ENCODE measurements around the gene ZNF384.

DNA sequence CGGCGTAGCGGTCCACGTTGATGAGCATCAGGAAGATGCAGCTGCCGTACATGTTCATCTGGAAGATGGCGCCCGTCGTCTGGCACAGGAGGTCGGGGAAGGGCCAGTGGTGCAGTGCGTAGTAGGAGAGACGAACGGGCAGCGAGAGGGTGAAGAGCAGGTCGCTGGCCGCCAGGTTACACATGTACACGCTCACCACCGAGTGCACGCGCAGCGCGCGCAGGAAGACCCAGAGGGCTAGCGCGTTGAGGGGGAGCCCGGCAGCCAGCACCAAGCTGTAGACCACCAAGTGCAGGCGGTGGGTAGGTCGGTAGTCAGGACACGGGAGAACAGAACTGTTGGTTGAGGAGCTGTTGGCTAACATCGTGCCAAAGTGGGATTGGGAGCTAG lies 68.3 kb downstream of the ZNF384 start:
- TF ChIP-seq, protein P1, sequence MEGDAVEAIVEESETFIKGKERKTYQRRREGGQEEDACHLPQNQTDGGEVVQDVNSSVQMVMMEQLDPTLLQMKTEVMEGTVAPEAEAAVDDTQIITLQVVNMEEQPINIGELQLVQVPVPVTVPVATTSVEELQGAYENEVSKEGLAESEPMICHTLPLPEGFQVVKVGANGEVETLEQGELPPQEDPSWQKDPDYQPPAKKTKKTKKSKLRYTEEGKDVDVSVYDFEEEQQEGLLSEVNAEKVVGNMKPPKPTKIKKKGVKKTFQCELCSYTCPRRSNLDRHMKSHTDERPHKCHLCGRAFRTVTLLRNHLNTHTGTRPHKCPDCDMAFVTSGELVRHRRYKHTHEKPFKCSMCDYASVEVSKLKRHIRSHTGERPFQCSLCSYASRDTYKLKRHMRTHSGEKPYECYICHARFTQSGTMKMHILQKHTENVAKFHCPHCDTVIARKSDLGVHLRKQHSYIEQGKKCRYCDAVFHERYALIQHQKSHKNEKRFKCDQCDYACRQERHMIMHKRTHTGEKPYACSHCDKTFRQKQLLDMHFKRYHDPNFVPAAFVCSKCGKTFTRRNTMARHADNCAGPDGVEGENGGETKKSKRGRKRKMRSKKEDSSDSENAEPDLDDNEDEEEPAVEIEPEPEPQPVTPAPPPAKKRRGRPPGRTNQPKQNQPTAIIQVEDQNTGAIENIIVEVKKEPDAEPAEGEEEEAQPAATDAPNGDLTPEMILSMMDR (IDR thresholded peaks at IDR 0.05; ENCODE audit: low read depth, low read length, missing input control) = no peak
- TF ChIP-seq, protein P2, sequence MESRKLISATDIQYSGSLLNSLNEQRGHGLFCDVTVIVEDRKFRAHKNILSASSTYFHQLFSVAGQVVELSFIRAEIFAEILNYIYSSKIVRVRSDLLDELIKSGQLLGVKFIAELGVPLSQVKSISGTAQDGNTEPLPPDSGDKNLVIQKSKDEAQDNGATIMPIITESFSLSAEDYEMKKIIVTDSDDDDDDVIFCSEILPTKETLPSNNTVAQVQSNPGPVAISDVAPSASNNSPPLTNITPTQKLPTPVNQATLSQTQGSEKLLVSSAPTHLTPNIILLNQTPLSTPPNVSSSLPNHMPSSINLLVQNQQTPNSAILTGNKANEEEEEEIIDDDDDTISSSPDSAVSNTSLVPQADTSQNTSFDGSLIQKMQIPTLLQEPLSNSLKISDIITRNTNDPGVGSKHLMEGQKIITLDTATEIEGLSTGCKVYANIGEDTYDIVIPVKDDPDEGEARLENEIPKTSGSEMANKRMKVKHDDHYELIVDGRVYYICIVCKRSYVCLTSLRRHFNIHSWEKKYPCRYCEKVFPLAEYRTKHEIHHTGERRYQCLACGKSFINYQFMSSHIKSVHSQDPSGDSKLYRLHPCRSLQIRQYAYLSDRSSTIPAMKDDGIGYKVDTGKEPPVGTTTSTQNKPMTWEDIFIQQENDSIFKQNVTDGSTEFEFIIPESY (IDR thresholded peaks at IDR 0.05) = no peak
- TF ChIP-seq TAF1 (conservative IDR thresholded peaks at IDR 0.05) (no peak), JUND (IDR thresholded peaks at IDR 0.05) (no peak), GABPA (IDR thresholded peaks at IDR 0.05 in 1 of 2, conservative IDR thresholded peaks at IDR 0.05 in 1 of 2) (no peak), YY1 (IDR thresholded peaks at IDR 0.05) (no peak), HNF4A (conservative IDR thresholded peaks at IDR 0.05) (no peak), SP1 (IDR thresholded peaks at IDR 0.05) (no peak), EGR1 (IDR thresholded peaks at IDR 0.05; ENCODE audit: low read depth in 2 of 2) (no peak), RAD21 (IDR thresholded peaks at IDR 0.05) (no peak), RXRA (IDR thresholded peaks at IDR 0.05) (no peak)
- TF ChIP-seq, protein P3, sequence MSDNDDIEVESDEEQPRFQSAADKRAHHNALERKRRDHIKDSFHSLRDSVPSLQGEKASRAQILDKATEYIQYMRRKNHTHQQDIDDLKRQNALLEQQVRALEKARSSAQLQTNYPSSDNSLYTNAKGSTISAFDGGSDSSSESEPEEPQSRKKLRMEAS (IDR thresholded peaks at IDR 0.05) = no peak
- TF ChIP-seq, protein P4, sequence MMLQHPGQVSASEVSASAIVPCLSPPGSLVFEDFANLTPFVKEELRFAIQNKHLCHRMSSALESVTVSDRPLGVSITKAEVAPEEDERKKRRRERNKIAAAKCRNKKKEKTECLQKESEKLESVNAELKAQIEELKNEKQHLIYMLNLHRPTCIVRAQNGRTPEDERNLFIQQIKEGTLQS (IDR thresholded peaks at IDR 0.05) = no peak
- TF ChIP-seq, protein P5, sequence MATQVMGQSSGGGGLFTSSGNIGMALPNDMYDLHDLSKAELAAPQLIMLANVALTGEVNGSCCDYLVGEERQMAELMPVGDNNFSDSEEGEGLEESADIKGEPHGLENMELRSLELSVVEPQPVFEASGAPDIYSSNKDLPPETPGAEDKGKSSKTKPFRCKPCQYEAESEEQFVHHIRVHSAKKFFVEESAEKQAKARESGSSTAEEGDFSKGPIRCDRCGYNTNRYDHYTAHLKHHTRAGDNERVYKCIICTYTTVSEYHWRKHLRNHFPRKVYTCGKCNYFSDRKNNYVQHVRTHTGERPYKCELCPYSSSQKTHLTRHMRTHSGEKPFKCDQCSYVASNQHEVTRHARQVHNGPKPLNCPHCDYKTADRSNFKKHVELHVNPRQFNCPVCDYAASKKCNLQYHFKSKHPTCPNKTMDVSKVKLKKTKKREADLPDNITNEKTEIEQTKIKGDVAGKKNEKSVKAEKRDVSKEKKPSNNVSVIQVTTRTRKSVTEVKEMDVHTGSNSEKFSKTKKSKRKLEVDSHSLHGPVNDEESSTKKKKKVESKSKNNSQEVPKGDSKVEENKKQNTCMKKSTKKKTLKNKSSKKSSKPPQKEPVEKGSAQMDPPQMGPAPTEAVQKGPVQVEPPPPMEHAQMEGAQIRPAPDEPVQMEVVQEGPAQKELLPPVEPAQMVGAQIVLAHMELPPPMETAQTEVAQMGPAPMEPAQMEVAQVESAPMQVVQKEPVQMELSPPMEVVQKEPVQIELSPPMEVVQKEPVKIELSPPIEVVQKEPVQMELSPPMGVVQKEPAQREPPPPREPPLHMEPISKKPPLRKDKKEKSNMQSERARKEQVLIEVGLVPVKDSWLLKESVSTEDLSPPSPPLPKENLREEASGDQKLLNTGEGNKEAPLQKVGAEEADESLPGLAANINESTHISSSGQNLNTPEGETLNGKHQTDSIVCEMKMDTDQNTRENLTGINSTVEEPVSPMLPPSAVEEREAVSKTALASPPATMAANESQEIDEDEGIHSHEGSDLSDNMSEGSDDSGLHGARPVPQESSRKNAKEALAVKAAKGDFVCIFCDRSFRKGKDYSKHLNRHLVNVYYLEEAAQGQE (IDR thresholded peaks at IDR 0.05) = no peak

Measured in liver (tissue), 3 donors.